WERI-Rb-1 (cell line): Measurements from ENCODE around the gene CRACDL.

Experiments used
- DNase-seq: peaks from one replicate; pipeline ENCODE4 v3.0.0-alpha.2; 2020
- H3K27ac ChIP-seq: fragments of 250-450 bp; sonication (Bioruptor Pico); 2 replicates; pipeline ENCODE4 v1.5.1; 2020; ENCODE audit warnings: mild to moderate bottlenecking, moderate library complexity
- H3K27me3 ChIP-seq: fragments of 250-450 bp; sonication (Bioruptor Pico); 2 replicates; pipeline ENCODE4 v1.5.1; 2021; ENCODE audit warnings: mild to moderate bottlenecking, low read depth, moderate library complexity; ENCODE audit not compliant: insufficient read depth, severe bottlenecking
- H3K36me3 ChIP-seq: fragments of 250-450 bp; sonication (Bioruptor Pico); 2 replicates; pipeline ENCODE4 v1.5.1; 2020; ENCODE audit warnings: mild to moderate bottlenecking, moderate library complexity
- H3K4me3 ChIP-seq: 2 replicates; pipeline ENCODE4 v1.5.1; 2011; ENCODE audit warnings: low read depth, mild to moderate bottlenecking, control low read depth, low read length
- H3K9me3 ChIP-seq: fragments of 250-450 bp; sonication (Bioruptor Pico); 2 replicates; pipeline ENCODE4 v1.5.1; 2021; ENCODE audit warnings: mild to moderate bottlenecking, moderate library complexity; ENCODE audit not compliant: severe bottlenecking
- TF ChIP-seq, protein P1 (sequence below): IDR thresholded peaks from 2 replicates; pipeline ENCODE4 v1.5.1; 2011; ENCODE audit warnings: low read depth, mild to moderate bottlenecking, control low read depth, inconsistent platforms, low read length

CRACDL gene

DNA sequence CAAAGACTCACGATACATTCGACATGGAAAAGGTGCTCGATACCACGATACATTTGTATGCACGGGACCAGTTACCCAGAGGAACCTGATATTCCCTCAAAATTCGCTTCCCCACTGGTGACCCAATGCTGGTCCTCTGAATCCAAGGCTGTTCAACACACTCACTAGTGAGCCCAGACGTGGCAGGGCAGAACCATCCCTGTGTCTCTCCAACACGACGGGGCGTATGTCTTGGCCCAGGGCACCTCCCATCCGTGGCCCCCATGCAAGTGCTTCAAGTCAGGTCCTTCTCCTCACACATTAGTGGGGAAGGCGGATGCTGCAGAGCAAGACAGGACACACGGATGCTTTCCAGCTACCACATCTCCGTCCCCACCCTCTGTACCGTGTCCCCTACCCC lies 6.1 kb downstream of the CRACDL start:
- Histone ChIP-seq H3K9me3 (no peaks in the 10 kb centered on the region), H3K27ac (no peak overlapping the region), H3K4me3 (no peak overlapping the region), H3K27me3 (no peaks in the 10 kb centered on the region), H3K36me3 (no peaks in the 10 kb centered on the region)
- TF ChIP-seq, protein P1, sequence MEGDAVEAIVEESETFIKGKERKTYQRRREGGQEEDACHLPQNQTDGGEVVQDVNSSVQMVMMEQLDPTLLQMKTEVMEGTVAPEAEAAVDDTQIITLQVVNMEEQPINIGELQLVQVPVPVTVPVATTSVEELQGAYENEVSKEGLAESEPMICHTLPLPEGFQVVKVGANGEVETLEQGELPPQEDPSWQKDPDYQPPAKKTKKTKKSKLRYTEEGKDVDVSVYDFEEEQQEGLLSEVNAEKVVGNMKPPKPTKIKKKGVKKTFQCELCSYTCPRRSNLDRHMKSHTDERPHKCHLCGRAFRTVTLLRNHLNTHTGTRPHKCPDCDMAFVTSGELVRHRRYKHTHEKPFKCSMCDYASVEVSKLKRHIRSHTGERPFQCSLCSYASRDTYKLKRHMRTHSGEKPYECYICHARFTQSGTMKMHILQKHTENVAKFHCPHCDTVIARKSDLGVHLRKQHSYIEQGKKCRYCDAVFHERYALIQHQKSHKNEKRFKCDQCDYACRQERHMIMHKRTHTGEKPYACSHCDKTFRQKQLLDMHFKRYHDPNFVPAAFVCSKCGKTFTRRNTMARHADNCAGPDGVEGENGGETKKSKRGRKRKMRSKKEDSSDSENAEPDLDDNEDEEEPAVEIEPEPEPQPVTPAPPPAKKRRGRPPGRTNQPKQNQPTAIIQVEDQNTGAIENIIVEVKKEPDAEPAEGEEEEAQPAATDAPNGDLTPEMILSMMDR: no peak
- no peak for DNase-seq

DNA sequence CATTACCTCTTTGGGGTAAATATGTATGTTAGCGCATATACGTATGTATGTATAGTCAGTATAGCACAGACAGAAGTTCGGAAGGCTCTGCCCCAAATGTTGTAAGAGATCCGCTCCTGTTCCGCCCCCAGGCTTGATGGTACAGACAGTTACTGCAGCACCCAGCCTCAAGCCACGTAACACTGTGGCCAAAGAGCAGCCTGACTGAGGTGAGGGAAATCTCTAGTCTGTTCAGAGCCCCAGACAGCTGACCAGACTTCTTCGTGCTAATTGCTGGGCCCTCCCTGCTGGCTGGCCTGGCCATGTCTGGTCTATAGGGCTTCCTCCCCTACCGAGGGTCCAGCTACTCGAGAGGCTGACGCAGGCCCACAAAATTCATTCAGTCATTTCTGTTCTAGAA lies 7.8 kb downstream of the CRACDL start:
- no peak for DNase-seq
- H3K36me3 ChIP-seq: no peaks in the 10 kb centered on the region
- H3K27me3 ChIP-seq: no peaks in the 10 kb centered on the region
- TF ChIP-seq, protein P1: no peak
- no peak overlapping the region for H3K4me3 ChIP-seq
- no peak overlapping the region for H3K27ac ChIP-seq
- H3K9me3 ChIP-seq: no peaks in the 10 kb centered on the region

GRCh38 chr2:98927027-98927426 lies 9.0 kb downstream of the CRACDL start:
- H3K4me3 ChIP-seq: no peak overlapping the region
- no peaks in the 10 kb centered on the region for H3K27me3 ChIP-seq
- no peaks in the 10 kb centered on the region for H3K9me3 ChIP-seq
- no peak for DNase-seq
- TF ChIP-seq, protein P1: no peak
- H3K27ac ChIP-seq: no peak overlapping the region
- H3K36me3 ChIP-seq: no peaks in the 10 kb centered on the region

DNA sequence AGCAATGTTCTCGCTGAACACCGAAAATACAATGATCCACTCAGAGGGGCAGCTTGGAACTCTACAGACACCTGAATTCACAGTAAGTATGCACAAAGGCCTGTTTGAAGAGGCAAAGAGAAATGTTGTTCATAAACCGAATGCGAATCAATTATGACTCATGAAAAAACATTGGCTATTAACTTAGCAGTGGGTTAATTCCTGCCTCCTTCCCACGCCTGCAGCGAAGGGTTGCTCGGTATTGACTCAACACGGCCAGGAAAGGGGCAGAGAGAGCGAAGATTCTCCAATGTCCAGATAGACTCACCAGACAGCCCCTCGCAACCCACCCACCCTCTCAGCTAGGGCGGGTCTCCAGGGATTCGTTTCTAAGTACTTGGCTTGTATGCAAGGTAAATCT lies 9.4 kb downstream of the CRACDL start:
- no peaks in the 10 kb centered on the region for H3K36me3 ChIP-seq
- no peak overlapping the region for H3K4me3 ChIP-seq
- DNase-seq: no peak

GRCh38 chr2:98924910-98925309 lies 11.1 kb downstream of the CRACDL start:
- H3K36me3 ChIP-seq: no peaks in the 10 kb centered on the region
- no peaks in the 10 kb centered on the region for H3K9me3 ChIP-seq
- no peak for DNase-seq
- no peaks in the 10 kb centered on the region for H3K27me3 ChIP-seq
- H3K4me3 ChIP-seq: no peak overlapping the region
- TF ChIP-seq, protein P1: no peak
- H3K27ac ChIP-seq: no peak overlapping the region

More for the DNA sequence above, 9.4 kb downstream of the CRACDL start:
- TF ChIP-seq, protein P1: no peak
- H3K27me3 ChIP-seq: no peaks in the 10 kb centered on the region
- no peaks in the 10 kb centered on the region for H3K9me3 ChIP-seq
- no peak overlapping the region for H3K27ac ChIP-seq

GRCh38 chr2:98924038-98924830 lies 11.8 kb downstream of the CRACDL start:
- TF ChIP-seq, protein P1: no peak
- Histone ChIP-seq H3K27me3 (no peaks in the 10 kb centered on the region), H3K27ac (no peak overlapping the region), H3K9me3 (no peaks in the 10 kb centered on the region), H3K36me3 (no peaks in the 10 kb centered on the region), H3K4me3 (no peak overlapping the region)
- DNase-seq: no peak
